Fibroblast of lung (primary cell): ENCODE measurements around the gene KIF1B. TPM values are rescaled to one million over a fixed set of nuclear protein-coding genes. Genes with fewer than 3 reads are reported as not detected.

ENCODE experiments used
- DNase-seq, 2 donors: peaks; one replicate each; pipeline versions ENCODE4 v3.0.0 to v3.0.0-alpha.2; 2010; ENCODE audit warnings: low read depth in 2 of 2
- H2AFZ ChIP-seq: 2 replicates; pipeline ENCODE4 v1.5.1; 2012; ENCODE audit warnings: low read length, control low read depth, inconsistent platforms
- H3K27ac ChIP-seq: 2 replicates; pipeline ENCODE4 v1.5.1; 2011; ENCODE audit warnings: low read length, control low read depth; ENCODE audit not compliant: insufficient read depth
- H3K27me3 ChIP-seq: 2 replicates; pipeline ENCODE4 v1.5.1; 2011; ENCODE audit warnings: mild to moderate bottlenecking, low read length; ENCODE audit not compliant: control insufficient read depth, insufficient read depth
- H3K36me3 ChIP-seq: 2 replicates; pipeline ENCODE4 v1.5.1; 2011; ENCODE audit warnings: low read length; ENCODE audit not compliant: control insufficient read depth, insufficient read depth
- H3K4me1 ChIP-seq: 2 replicates; pipeline ENCODE4 v1.5.1; 2011; ENCODE audit warnings: low read length; ENCODE audit not compliant: control insufficient read depth, insufficient read depth; ENCODE audit errors: extremely low read depth
- H3K4me2 ChIP-seq: 2 replicates; pipeline ENCODE4 v1.5.1; 2011; ENCODE audit warnings: low read length, control low read depth; ENCODE audit not compliant: insufficient read depth; ENCODE audit errors: extremely low read depth
- H3K4me3 ChIP-seq, 4 experiments: fragments of 200-600 bp in 1 of 4; sonication (generic) in 1 of 4; replicated peaks in 1 of 4; 2 replicates each; pipeline ENCODE4 v1.5.1; 2011 to 2016; ENCODE audit warnings: low read length in 4 of 4, low read depth in 3 of 4, mild to moderate bottlenecking in 3 of 4, control low read depth in 2 of 4, inconsistent platforms in 1 of 4, mixed read lengths in 1 of 4; ENCODE audit not compliant: insufficient read depth in 1 of 4; ENCODE audit errors: control extremely low read depth in 1 of 4
- H3K79me2 ChIP-seq: 2 replicates; pipeline ENCODE4 v1.5.1; 2012; ENCODE audit warnings: mild to moderate bottlenecking, low read length, inconsistent platforms; ENCODE audit not compliant: control insufficient read depth, insufficient read depth
- H3K9ac ChIP-seq: 2 replicates; pipeline ENCODE4 v1.5.1; 2011; ENCODE audit warnings: mild to moderate bottlenecking, low read length, control low read depth; ENCODE audit not compliant: insufficient read depth
- H3K9me3 ChIP-seq: 2 replicates; pipeline ENCODE4 v1.5.1; 2012; ENCODE audit warnings: low read depth, low read length; ENCODE audit not compliant: control insufficient read depth, insufficient read depth
- H4K20me1 ChIP-seq: 2 replicates; pipeline ENCODE4 v1.5.1; 2011; ENCODE audit warnings: low read length; ENCODE audit not compliant: control insufficient read depth, insufficient read depth; ENCODE audit errors: extremely low read depth
- CTCF ChIP-seq, 2 donors: IDR thresholded peaks in 1 of 2; conservative IDR thresholded peaks in 1 of 2; 1 replicate in 1 of 2; 2 replicates in 1 of 2; pipeline ENCODE4 v1.5.1; 2011 to 2012; ENCODE audit warnings: low read length in 2 of 2, control low read depth in 1 of 2, inconsistent platforms in 1 of 2, low read depth in 1 of 2, mild to moderate bottlenecking in 1 of 2
- EZH2 ChIP-seq: IDR thresholded peaks from 2 replicates; pipeline ENCODE4 v1.5.1; 2012; ENCODE audit warnings: low read length, control low read depth, mild to moderate bottlenecking; ENCODE audit errors: missing control alignments
- polyA plus RNA-seq, 2 donors: library from polyadenylated mRNA; depleted of rRNA in 1 of 2; stranded (reverse) in 1 of 2; unstranded in 1 of 2; fragments of >200 nt; gene quantifications; 2 replicates each; pipeline ENCODE4 v1.2.1, GENCODE V29; 2011 to 2012; ENCODE audit warnings: missing spikeins in 1 of 2
- total RNA-seq: library from RNA; depleted of rRNA; stranded (reverse); fragments of >200 nt; gene quantifications from 2 replicates; pipeline ENCODE4 v1.2.1, GENCODE V29; 2014

The KIF1B gene
- total and polyA plus RNA-seq, 2 donors (not counting 1 experiment from before 2014, with no cell fraction given), result 23.6 to 34.3 TPM

GRCh38 chr1:10192263-10192662, 18.1 kb upstream of the KIF1B start:
- TF ChIP-seq CTCF (conservative IDR thresholded peaks at IDR 0.05 in 1 of 2, IDR thresholded peaks at IDR 0.05 in 1 of 2; ENCODE audit: low read depth in 1 of 2, low read length in 2 of 2) (no peak), EZH2 (no peak)
- H3K9ac ChIP-seq, result no peak overlapping the region
- H3K9me3 ChIP-seq, result no peaks in the 10 kb centered on the region
- no peaks in the 10 kb centered on the region for H3K36me3 ChIP-seq
- no peaks in the 10 kb centered on the region for H3K27me3 ChIP-seq
- H3K4me1 ChIP-seq, result no peaks in the 10 kb centered on the region
- no peak overlapping the region for H3K4me3 ChIP-seq
- no peak overlapping the region for H3K27ac ChIP-seq
- no peak overlapping the region for H2AFZ ChIP-seq
- no peak overlapping the region for H3K4me2 ChIP-seq
- no peaks in the 10 kb centered on the region for H4K20me1 ChIP-seq
- H3K79me2 ChIP-seq, result no peaks in the 10 kb centered on the region
- DNase-seq, result no peak

GRCh38 chr1:10193288-10193687, 17.1 kb upstream of the KIF1B start:
- DNase-seq, result no peak

GRCh38 chr1:10195570-10195969, 14.8 kb upstream of the KIF1B start:
- H3K27ac ChIP-seq, result no peak overlapping the region
- no peak overlapping the region for H3K4me2 ChIP-seq
- no peaks in the 10 kb centered on the region for H3K9me3 ChIP-seq
- TF ChIP-seq EZH2 (no peak), CTCF (conservative IDR thresholded peaks at IDR 0.05 in 1 of 2, IDR thresholded peaks at IDR 0.05 in 1 of 2; ENCODE audit: low read depth in 1 of 2, low read length in 2 of 2) (no peak)
- no peaks in the 10 kb centered on the region for H4K20me1 ChIP-seq
- H2AFZ ChIP-seq, result no peak overlapping the region
- peak in 1 of 2 donors; percentile 69 for DNase-seq
- H3K36me3 ChIP-seq, result no peaks in the 10 kb centered on the region
- H3K79me2 ChIP-seq, result no peaks in the 10 kb centered on the region
- no peaks in the 10 kb centered on the region for H3K27me3 ChIP-seq
- H3K9ac ChIP-seq, result no peak overlapping the region
- H3K4me1 ChIP-seq, result no peaks in the 10 kb centered on the region
- H3K4me3 ChIP-seq, result no peak overlapping the region

More at GRCh38 chr1:10193288-10193687, 17.1 kb upstream of the KIF1B start:
- H3K4me3 ChIP-seq, result no peak overlapping the region
- H4K20me1 ChIP-seq, result no peaks in the 10 kb centered on the region
- H3K9me3 ChIP-seq, result no peaks in the 10 kb centered on the region
- H3K4me2 ChIP-seq, result no peak overlapping the region
- H3K27me3 ChIP-seq, result no peaks in the 10 kb centered on the region
- TF ChIP-seq EZH2, result no peak
- no peak for TF ChIP-seq CTCF (conservative IDR thresholded peaks at IDR 0.05 in 1 of 2, IDR thresholded peaks at IDR 0.05 in 1 of 2; ENCODE audit: low read depth in 1 of 2, low read length in 2 of 2)
- no peak overlapping the region for H3K27ac ChIP-seq
- no peak overlapping the region for H2AFZ ChIP-seq
- no peaks in the 10 kb centered on the region for H3K4me1 ChIP-seq
- H3K79me2 ChIP-seq, result no peaks in the 10 kb centered on the region
- H3K36me3 ChIP-seq, result no peaks in the 10 kb centered on the region
- H3K9ac ChIP-seq, result no peak overlapping the region
